ENCODE results near the gene SLC39A11. TPM values are rescaled to one million over a fixed set of nuclear protein-coding genes. Genes with fewer than 3 reads are reported as not detected.

Gene SLC39A11
- total and polyA plus RNA-seq, 2 of the 13 experiments (the other 11 are each of a cell fraction or from before 2014, with no cell fraction given), result 17.2 to 31.5 TPM

GRCh38 chr17:73043686-73044581 is 48.6 kb downstream of the SLC39A11 start:
- POLR2A ChIA-PET, result no interaction called here
- DNase-seq (ENCODE audit: low spot score) (no peak), ATAC-seq (no peak)
- TF ChIP-seq CSRNP1 (CRISPR knock-in tag; IDR thresholded peaks at IDR 0.05) (no peak), FOXP4 (CRISPR knock-in tag; IDR thresholded peaks at IDR 0.05) (no peak), FLYWCH1 (CRISPR knock-in tag; IDR thresholded peaks at IDR 0.05) (no peak), ZNF414 (CRISPR knock-in tag; IDR thresholded peaks at IDR 0.05) (no peak), CHCHD3 (CRISPR knock-in tag; IDR thresholded peaks at IDR 0.05) (no peak), CREBL2 (CRISPR knock-in tag; IDR thresholded peaks at IDR 0.05; ENCODE audit: borderline replicate concordance) (no peak), TGIF2 (CRISPR knock-in tag; IDR thresholded peaks at IDR 0.05) (no peak), TIGD3 (CRISPR knock-in tag; IDR thresholded peaks at IDR 0.05; ENCODE audit: borderline replicate concordance) (no peak), ZNF280D (CRISPR knock-in tag; IDR thresholded peaks at IDR 0.05) (no peak), ZNF737 (CRISPR knock-in tag; IDR thresholded peaks at IDR 0.05; ENCODE audit: borderline replicate concordance) (no peak), ZMYM2 (CRISPR knock-in tag; IDR thresholded peaks at IDR 0.05) (no peak), MBD4 (IDR thresholded peaks at IDR 0.05; ENCODE audit: borderline replicate concordance, low read length) (no peak), ZNF451 (CRISPR knock-in tag; IDR thresholded peaks at IDR 0.05) (no peak), SIN3B (IDR thresholded peaks at IDR 0.05; ENCODE audit: low read length) (no peak)

More at GRCh38 chr17:73043686-73044581, 48.6 kb downstream of the SLC39A11 start:
- H2AFZ ChIP-seq (ENCODE audit: low read length), result no peak overlapping the region
- intact Hi-C loops (cut with micrococcal nuclease; ENCODE audit: unreplicated experiment) (no loop called here), in situ Hi-C loops (cut with HindIII; ENCODE audit: extremely low pct_ligation_motif_present, low pct_unique_long_range_greater_than_20kb) (no loop called here)
- H3K4me1 ChIP-seq (ENCODE audit: insufficient read depth, low read length), result peaks cover 9% of the 10 kb centered on the region
- H4K20me1 ChIP-seq (ENCODE audit: insufficient read depth, low read length), result no peaks in the 10 kb centered on the region
- no TSS peak for BruUV-seq (replicated peaks)
- FAIRE-seq, result no peak
- no peak overlapping the region for H3K4me3 ChIP-seq (replicated peaks in 1 of 3; ENCODE audit: insufficient read depth in 1 of 3, low read depth in 2 of 3, low read length in 3 of 3)
- no peaks in the 10 kb centered on the region for H3K79me2 ChIP-seq (ENCODE audit: insufficient read depth, low read length)
- CTCF ChIA-PET (ENCODE audit: low intra/inter-chr PET ratio, low total read pairs), result no interaction called here
- no peaks in the 10 kb centered on the region for H3K9me3 ChIP-seq (ENCODE audit: low read length)
- no peaks in the 10 kb centered on the region; a peak in 1 of 5 replicates for H3K36me3 ChIP-seq (replicated peaks in 1 of 2; ENCODE audit: control insufficient read depth in 1 of 2, insufficient read depth in 2 of 2, low read length in 2 of 2)
- H3K9ac ChIP-seq (ENCODE audit: insufficient read depth, low read depth, low read length), result no peak overlapping the region
- H3K27ac ChIP-seq (ENCODE audit: extremely low read length, insufficient read depth, low read length), result no peak overlapping the region
- 92% methylated on average over 8 of the region's 8 CpGs for WGBS (ENCODE audit: low lambda C conversion rate)
- no peak overlapping the region for H3K4me2 ChIP-seq (ENCODE audit: low read depth, low read length)
- H3K27me3 ChIP-seq (ENCODE audit: control insufficient read depth in 1 of 2, insufficient read depth in 2 of 2, low read length in 2 of 2), result no peaks in the 10 kb centered on the region

Measured in HepG2 (cell line).